Left ventricle myocardium superior (tissue), 1 donor: Measurements from ENCODE around the gene UBE2S. TPM values are rescaled to one million over a fixed set of nuclear protein-coding genes. Genes with fewer than 3 reads are reported as not detected.

ENCODE experiments used
- ATAC-seq: fragments of 200-7000 bp; cut with Tn5 transposase; one replicate; pipeline ENCODE4 v1.9.1; 2020; ENCODE audit warnings: mild to moderate bottlenecking, moderate library complexity
- DNase-seq: peaks from one replicate; pipeline ENCODE4 v3.0.0-alpha.2; 2020
- intact Hi-C: fragments of 100-400 bp; cut with micrococcal nuclease; formaldehyde crosslinking; loops from one replicate; pipeline ENCODE4 v1.11.0; 2022
- total RNA-seq: library from RNA; stranded (reverse); fragmentation: NEBNext Ultra II Directional; extraction: Animal tissue kit (Norgen Biotek cat#: 25700); gene quantifications from one replicate; pipeline ENCODE4 v1.2.1, GENCODE V29; 2021
- donor health status: DM: no; HTN: yes; CAD: no; lungs with severe emphysema.

The UBE2S gene
- total RNA-seq, 1 donor from 2014 or later = 24.5 TPM

GRCh38 chr19:55353356-55353802, 54.2 kb downstream of the UBE2S start:
- DNase-seq (no peak), ATAC-seq (no peak)
- intact Hi-C loops = no loop called here

- no peak for ATAC-seq
- intact Hi-C loops = no loop called here
- no peak for DNase-seq
Measured at GRCh38 chr19:55352549-55353145, 54.9 kb downstream of the UBE2S start.

GRCh38 chr19:55352040-55352439, 55.5 kb downstream of the UBE2S start:
- DNase-seq (no peak), ATAC-seq (no peak)
- intact Hi-C loops = no loop called here

- ATAC-seq (no peak), DNase-seq (no peak)
- intact Hi-C loops = no loop called here
Measured at GRCh38 chr19:55350620-55351315, 56.8 kb downstream of the UBE2S start.

Other genes starting within 250 kb of the UBE2S start
- 0.87 TPM for gene DNAAF3, start 241.2 kb downstream of the UBE2S start, total RNA-seq
- gene SYT5, start 227.5 kb downstream of the UBE2S start, total RNA-seq = not detected
- gene PTPRH, start 198.3 kb downstream of the UBE2S start, total RNA-seq = 0.47 TPM
- 1.9 TPM for gene TMEM86B, start 179.0 kb downstream of the UBE2S start, total RNA-seq
- gene PPP6R1, start 148.8 kb downstream of the UBE2S start, total RNA-seq = 39.2 TPM
- gene HSPBP1, start 127.7 kb downstream of the UBE2S start, total RNA-seq = 28.6 TPM
- gene BRSK1, start 123.8 kb downstream of the UBE2S start, total RNA-seq = 1.9 TPM
- 1.2 TPM for gene TMEM150B, start 82.4 kb downstream of the UBE2S start, total RNA-seq
- 7.2 TPM for gene KMT5C, start 67.9 kb downstream of the UBE2S start, total RNA-seq
- not detected for gene COX6B2, start 53.1 kb downstream of the UBE2S start, total RNA-seq
- not detected for gene GARIN5B, start 44.5 kb downstream of the UBE2S start, total RNA-seq
- gene IL11, start 37.3 kb downstream of the UBE2S start, total RNA-seq = not detected
- not detected for gene TMEM190, start 31.0 kb downstream of the UBE2S start, total RNA-seq
- gene TMEM238, start 23.5 kb downstream of the UBE2S start, total RNA-seq = 0.25 TPM
- 557 TPM for gene RPL28, start 21.9 kb downstream of the UBE2S start, total RNA-seq
- gene SHISA7, start 35.5 kb upstream of the UBE2S start, total RNA-seq = not detected
- gene ISOC2, start 53.9 kb upstream of the UBE2S start, total RNA-seq = 58.5 TPM
- not detected for gene C19orf85, start 57.0 kb upstream of the UBE2S start, total RNA-seq
- gene ZNF628, start 68.8 kb upstream of the UBE2S start, total RNA-seq = 6.4 TPM
- 6.0 TPM for gene NAT14, start 77.4 kb upstream of the UBE2S start, total RNA-seq
- gene SSC5D, start 80.6 kb upstream of the UBE2S start, total RNA-seq = 2.7 TPM
- gene SBK2, start 129.3 kb upstream of the UBE2S start, total RNA-seq = 15.2 TPM
- 16.6 TPM for gene SBK3, start 137.8 kb upstream of the UBE2S start, total RNA-seq
- gene ZNF579, start 173.1 kb upstream of the UBE2S start, total RNA-seq = 14.7 TPM
- 16.3 TPM for gene FIZ1, start 191.7 kb upstream of the UBE2S start, total RNA-seq
- 17.0 TPM for gene ZNF524, start 192.5 kb upstream of the UBE2S start, total RNA-seq
- 21.8 TPM for gene ZNF865, start 197.9 kb upstream of the UBE2S start, total RNA-seq
- 13.4 TPM for gene ZNF784, start 216.8 kb upstream of the UBE2S start, total RNA-seq
- 12.3 TPM for gene ZNF580, start 233.2 kb upstream of the UBE2S start, total RNA-seq
- 9.4 TPM for gene ZNF581, start 235.9 kb upstream of the UBE2S start, total RNA-seq
- gene CCDC106, start 240.4 kb upstream of the UBE2S start, total RNA-seq = 16.8 TPM
- gene U2AF2, start 247.2 kb upstream of the UBE2S start, total RNA-seq = 79.9 TPM